Measurements from ENCODE around the gene SFMBT2. TPM values are rescaled to one million over a fixed set of nuclear protein-coding genes. Genes with fewer than 3 reads are reported as not detected.

The SFMBT2 gene
- total RNA-seq, 1 experiment from 2014 or later, result 0.02 TPM

DNA sequence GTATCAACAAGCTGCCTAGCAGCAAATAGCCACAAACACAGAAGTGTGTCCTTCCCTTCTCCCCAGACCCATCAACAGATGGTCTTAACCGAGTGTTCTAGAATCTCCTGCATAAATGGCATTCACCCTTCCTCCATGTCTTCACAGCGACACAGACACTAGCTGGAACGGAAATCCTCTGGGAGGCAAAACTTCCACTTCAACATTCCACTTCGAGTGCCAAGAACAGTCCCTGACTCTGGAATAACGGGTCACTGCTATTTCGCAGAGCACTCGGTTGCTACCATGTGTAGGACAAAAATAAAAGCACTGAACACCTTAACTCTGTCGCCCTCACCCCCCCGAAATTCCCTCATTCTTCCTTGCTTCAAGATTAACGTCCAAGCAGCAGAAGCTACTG is 65.1 kb downstream of the SFMBT2 start:
- DNase-seq (ENCODE audit: low read depth, low spot score), result no peak
- Histone ChIP-seq H3K36me3 (ENCODE audit: control insufficient read depth in 1 of 2, insufficient read depth in 2 of 2, low read length in 2 of 2) (no peaks in the 10 kb centered on the region), H3K27ac (ENCODE audit: low read depth, low read length) (no peak overlapping the region), H3K4me2 (ENCODE audit: low read length) (no peak overlapping the region), H3K9me2 (ENCODE audit: insufficient read depth) (no peaks in the 10 kb centered on the region), H3K27me3 (ENCODE audit: insufficient read depth, low read length) (peaks cover 4% of the 10 kb centered on the region; the same call in 1 of the 2 replicates), H4K20me1 (ENCODE audit: insufficient read depth) (no peaks in the 10 kb centered on the region), H3K4me3 (replicated peaks in 1 of 2; ENCODE audit: low read depth in 1 of 2, low read length in 2 of 2) (no peak overlapping the region), H3K4me1 (ENCODE audit: control insufficient read depth in 1 of 2, insufficient read depth in 2 of 2, low read length in 2 of 2) (no peaks in the 10 kb centered on the region), H3K79me2 (ENCODE audit: insufficient read depth, low read length) (no peaks in the 10 kb centered on the region), H3K9ac (ENCODE audit: low read length) (no peak overlapping the region), H2AFZ (ENCODE audit: low read depth, low read length, poor library complexity, severe bottlenecking) (no peak overlapping the region), H3K9me3 (ENCODE audit: control insufficient read depth in 1 of 2, insufficient read depth in 1 of 2, low read depth in 1 of 2, low read length in 2 of 2) (no peaks in the 10 kb centered on the region; a peak in 1 of 4 replicates)
- ChIA-PET POLR2A (no interaction called here), RAD21 (ENCODE audit: low non-redundant PET in 1 of 2, low total read pairs in 2 of 2, uncharacterized antibody in 2 of 2, unreplicated experiment in 2 of 2) (no interaction called here), CTCF (no interaction called here)
- ATAC-seq, result no peak
- TF ChIP-seq, protein P1, sequence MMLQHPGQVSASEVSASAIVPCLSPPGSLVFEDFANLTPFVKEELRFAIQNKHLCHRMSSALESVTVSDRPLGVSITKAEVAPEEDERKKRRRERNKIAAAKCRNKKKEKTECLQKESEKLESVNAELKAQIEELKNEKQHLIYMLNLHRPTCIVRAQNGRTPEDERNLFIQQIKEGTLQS (IDR thresholded peaks at IDR 0.05), result no peak
- no peak for TF ChIP-seq POLR2AphosphoS5 (IDR thresholded peaks at IDR 0.05; ENCODE audit: low read depth, low read length)
- TF ChIP-seq ELF1 (IDR thresholded peaks at IDR 0.05; ENCODE audit: borderline replicate concordance, low read depth), result no peak
- no peak for TF ChIP-seq EZH2 (IDR thresholded peaks at IDR 0.05)
- TF ChIP-seq SIN3A (IDR thresholded peaks at IDR 0.05; ENCODE audit: low read depth), result no peak
- TF ChIP-seq, protein P2, sequence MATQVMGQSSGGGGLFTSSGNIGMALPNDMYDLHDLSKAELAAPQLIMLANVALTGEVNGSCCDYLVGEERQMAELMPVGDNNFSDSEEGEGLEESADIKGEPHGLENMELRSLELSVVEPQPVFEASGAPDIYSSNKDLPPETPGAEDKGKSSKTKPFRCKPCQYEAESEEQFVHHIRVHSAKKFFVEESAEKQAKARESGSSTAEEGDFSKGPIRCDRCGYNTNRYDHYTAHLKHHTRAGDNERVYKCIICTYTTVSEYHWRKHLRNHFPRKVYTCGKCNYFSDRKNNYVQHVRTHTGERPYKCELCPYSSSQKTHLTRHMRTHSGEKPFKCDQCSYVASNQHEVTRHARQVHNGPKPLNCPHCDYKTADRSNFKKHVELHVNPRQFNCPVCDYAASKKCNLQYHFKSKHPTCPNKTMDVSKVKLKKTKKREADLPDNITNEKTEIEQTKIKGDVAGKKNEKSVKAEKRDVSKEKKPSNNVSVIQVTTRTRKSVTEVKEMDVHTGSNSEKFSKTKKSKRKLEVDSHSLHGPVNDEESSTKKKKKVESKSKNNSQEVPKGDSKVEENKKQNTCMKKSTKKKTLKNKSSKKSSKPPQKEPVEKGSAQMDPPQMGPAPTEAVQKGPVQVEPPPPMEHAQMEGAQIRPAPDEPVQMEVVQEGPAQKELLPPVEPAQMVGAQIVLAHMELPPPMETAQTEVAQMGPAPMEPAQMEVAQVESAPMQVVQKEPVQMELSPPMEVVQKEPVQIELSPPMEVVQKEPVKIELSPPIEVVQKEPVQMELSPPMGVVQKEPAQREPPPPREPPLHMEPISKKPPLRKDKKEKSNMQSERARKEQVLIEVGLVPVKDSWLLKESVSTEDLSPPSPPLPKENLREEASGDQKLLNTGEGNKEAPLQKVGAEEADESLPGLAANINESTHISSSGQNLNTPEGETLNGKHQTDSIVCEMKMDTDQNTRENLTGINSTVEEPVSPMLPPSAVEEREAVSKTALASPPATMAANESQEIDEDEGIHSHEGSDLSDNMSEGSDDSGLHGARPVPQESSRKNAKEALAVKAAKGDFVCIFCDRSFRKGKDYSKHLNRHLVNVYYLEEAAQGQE (IDR thresholded peaks at IDR 0.05; ENCODE audit: low read depth), result no peak
- no peak for TF ChIP-seq ZNF274 (IDR thresholded peaks at IDR 0.05; ENCODE audit: low read depth, low read length)
- TF ChIP-seq CEBPB (IDR thresholded peaks at IDR 0.05; ENCODE audit: low read depth), result no peak
- BruUV-seq (replicated peaks), result no TSS peak
- intact Hi-C loops (cut with micrococcal nuclease), result no loop called here

All from HCT116 (cell line).